Fibroblast of lung (primary cell): ENCODE results near the gene LPAR6.

Source experiments
- EZH2 ChIP-seq: IDR thresholded peaks from 2 replicates; pipeline ENCODE4 v1.5.1; 2012; ENCODE audit warnings: low read length, control low read depth, mild to moderate bottlenecking; ENCODE audit errors: missing control alignments
- TF ChIP-seq, protein P1 (sequence below), 2 donors: IDR thresholded peaks in 1 of 2; conservative IDR thresholded peaks in 1 of 2; 1 replicate in 1 of 2; 2 replicates in 1 of 2; pipeline ENCODE4 v1.5.1; 2011 to 2012; ENCODE audit warnings: low read length in 2 of 2, control low read depth in 1 of 2, inconsistent platforms in 1 of 2, low read depth in 1 of 2, mild to moderate bottlenecking in 1 of 2

DNA sequence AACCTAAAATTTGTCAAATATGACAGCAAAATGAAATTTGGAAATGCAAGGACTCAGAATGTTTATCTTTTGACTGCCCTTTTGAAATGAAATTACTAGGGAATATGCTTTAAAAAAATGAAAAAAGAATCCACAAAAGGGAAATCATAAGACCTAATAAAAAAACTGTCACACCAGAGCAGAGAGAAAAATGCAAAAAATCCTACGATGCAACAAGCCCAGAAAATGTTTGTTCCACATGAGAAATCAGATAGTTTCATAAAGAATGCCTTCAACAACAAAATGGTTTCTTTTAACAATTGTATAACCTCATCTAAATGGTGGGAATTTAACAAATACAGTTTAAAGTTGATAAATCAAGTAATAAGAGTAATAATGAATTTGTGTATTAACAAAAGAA, 8.0 kb downstream of the LPAR6 start:
- TF ChIP-seq, protein P1, sequence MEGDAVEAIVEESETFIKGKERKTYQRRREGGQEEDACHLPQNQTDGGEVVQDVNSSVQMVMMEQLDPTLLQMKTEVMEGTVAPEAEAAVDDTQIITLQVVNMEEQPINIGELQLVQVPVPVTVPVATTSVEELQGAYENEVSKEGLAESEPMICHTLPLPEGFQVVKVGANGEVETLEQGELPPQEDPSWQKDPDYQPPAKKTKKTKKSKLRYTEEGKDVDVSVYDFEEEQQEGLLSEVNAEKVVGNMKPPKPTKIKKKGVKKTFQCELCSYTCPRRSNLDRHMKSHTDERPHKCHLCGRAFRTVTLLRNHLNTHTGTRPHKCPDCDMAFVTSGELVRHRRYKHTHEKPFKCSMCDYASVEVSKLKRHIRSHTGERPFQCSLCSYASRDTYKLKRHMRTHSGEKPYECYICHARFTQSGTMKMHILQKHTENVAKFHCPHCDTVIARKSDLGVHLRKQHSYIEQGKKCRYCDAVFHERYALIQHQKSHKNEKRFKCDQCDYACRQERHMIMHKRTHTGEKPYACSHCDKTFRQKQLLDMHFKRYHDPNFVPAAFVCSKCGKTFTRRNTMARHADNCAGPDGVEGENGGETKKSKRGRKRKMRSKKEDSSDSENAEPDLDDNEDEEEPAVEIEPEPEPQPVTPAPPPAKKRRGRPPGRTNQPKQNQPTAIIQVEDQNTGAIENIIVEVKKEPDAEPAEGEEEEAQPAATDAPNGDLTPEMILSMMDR (conservative IDR thresholded peaks at IDR 0.05 in 1 of 2, IDR thresholded peaks at IDR 0.05 in 1 of 2; ENCODE audit: low read depth in 1 of 2, low read length in 2 of 2), result no peak
- TF ChIP-seq EZH2, result no peak
